HG03571 (cell line): ENCODE data around the gene RAX.
"Not testable (repeated sequence)": the region's sequence is repeated elsewhere in the genome, so short reads cannot be mapped to it uniquely, and the experiment has no call there.

Experiments
- ATAC-seq: cut with Tn5 transposase; IDR thresholded peaks from one replicate; pipeline ENCODE4 v1.9.1; 2021; ENCODE audit not compliant: unreplicated experiment

RAX gene

DNA sequence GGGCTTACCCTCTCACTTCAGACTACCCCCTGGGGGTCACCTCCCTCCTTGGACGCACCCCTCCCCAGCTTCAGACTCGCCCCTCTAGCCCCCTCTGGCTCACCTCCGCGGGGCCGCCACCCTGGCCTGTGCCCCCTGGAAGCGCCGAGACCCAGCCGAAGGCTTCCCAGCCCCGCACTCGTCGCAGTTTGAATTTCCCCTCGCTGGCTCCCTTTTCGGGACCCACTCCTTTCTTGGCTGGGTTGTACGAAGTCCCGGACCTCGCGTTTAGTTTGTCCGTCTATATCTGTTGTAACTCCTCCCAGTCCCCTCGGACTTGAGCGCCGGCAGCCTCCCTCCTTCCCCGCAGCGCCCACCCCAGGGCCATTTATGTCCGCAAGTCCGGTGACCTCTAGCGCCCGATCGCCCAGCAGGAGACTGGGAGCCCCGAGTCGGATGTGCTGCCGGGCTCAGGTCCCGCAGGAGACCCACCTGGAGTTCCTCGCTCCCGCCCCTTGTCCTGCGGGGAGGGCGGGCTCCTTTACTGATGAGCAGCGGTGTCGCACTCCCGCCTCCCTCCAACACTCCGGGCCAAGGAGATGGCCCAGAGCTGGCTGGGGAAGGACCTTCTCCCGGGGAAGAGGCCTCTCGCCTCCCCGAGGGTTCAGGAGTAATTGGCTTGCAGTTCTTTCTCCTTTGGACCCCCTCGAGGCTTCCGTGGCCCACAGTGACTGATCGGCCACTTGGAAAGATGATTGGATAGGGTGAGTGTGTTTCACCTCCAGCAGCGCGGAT, 692 bp upstream of the RAX start:
- no peak for ATAC-seq

DNA sequence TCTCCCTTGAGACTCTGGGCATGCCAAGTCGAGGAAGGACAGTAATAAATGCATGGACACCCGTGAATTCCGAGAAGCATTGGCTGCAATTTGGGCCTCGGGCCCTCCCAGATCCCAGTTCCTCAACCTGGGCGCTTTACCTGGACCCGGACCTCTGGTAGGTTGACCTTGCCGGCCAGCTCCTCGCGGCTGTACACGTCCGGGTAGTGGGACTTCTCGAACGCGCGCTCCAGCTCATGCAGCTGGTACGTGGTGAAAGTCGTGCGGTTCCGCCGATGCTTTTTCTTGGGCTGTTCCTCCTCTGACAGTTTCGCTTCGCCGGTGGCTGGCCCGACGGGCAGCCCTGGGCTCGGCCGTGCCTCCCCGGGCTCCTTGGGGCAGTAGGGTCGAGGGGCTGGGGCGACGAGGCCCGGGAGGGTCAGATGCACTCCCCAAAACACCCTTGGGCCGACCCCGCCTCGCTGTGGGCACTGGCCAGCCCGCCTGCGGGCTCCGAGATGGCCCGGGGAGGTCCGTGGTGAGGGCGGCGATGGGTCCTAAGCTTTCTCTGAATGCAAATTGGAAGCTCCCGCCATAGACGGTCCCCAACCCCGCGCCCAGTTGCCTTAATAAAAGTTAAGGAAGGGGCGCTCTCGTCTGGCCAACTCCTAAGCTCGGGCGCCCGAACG, 899 bp downstream of the RAX start:
- ATAC-seq, result no peak

DNA sequence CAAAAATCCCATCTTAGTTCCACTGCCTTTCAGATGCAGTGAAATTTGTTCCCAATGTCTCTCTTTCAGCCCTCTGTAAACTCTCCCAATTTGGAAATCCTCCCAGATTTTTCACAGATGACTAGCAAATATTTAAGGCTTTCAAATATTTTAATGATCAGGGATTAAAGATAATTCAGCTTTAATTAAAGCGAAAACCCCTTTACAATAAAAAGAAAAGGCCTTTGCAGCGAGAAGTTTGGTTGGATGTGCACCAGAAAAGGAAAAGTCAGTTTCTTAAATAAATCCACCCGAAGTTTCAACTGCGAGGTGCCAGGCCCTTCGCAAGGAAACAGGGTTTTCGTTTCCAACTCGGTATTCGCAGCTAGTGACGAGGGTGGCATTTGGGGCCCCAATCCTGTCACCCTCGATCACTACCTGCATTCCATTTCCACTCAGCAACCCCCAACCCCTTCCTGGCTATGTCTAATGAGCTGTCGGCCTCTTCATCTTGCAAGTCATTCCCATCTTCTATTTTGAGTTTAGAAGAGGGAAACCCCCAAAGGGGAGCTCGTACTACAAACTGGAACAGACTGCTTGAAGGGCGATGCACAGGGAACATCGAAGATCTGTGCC, 1.5 kb downstream of the RAX start:
- ATAC-seq, result no peak

DNA sequence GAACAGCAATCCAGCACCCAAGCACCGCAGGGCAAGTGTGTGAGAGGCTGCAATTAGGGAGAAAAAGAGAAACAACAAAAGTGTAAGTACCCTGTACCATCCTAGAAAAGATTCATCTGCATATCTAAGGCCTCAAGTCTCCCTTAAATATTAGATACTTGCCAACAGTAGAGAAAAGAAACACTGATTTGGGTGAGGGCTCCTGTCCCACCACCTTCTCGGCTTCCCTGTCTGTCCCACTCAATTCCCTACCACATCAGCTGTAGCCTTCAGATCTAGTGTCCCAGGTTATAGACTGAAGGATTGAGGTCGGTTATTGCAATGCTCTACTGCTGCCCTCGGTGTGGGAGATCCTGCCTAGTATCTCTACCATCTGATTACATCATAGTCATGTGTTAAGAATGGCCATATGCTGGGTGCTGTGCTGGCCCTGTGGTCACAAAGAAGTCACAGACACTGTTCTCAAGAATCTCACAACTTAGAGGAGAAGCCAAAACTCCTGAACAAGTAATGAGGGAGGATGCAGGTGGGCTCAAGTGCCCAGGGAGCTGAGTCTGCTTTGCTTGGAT, 2.5 kb downstream of the RAX start:
- no peak for ATAC-seq

DNA sequence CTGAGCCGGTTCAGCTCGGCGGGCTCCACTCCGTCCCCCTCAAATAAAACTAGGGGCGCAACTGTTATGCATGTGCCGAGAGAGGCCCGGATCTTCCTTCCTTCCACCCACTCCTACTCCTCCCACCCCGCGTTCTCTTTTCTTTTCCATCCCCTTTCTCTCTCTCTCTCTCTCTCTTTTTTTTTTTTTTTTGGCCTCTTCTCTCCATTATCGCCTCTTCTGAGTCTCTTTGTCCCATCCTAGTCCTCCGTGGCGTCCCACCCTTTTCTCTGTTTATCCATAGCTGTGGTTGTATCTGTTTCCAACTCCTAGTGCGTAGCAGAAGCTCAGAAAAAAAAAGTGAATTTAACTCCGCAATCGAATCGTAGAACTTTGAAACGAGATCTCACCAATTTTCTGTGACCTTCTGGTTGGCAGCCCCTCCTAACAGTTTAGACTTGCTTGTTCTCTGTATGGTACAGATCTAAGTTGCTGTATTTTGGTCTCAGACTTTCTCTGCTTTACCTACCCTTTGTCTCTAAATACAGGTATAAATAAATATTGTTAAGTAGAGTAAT, 3.6 kb downstream of the RAX start:
- ATAC-seq, result no peak

DNA sequence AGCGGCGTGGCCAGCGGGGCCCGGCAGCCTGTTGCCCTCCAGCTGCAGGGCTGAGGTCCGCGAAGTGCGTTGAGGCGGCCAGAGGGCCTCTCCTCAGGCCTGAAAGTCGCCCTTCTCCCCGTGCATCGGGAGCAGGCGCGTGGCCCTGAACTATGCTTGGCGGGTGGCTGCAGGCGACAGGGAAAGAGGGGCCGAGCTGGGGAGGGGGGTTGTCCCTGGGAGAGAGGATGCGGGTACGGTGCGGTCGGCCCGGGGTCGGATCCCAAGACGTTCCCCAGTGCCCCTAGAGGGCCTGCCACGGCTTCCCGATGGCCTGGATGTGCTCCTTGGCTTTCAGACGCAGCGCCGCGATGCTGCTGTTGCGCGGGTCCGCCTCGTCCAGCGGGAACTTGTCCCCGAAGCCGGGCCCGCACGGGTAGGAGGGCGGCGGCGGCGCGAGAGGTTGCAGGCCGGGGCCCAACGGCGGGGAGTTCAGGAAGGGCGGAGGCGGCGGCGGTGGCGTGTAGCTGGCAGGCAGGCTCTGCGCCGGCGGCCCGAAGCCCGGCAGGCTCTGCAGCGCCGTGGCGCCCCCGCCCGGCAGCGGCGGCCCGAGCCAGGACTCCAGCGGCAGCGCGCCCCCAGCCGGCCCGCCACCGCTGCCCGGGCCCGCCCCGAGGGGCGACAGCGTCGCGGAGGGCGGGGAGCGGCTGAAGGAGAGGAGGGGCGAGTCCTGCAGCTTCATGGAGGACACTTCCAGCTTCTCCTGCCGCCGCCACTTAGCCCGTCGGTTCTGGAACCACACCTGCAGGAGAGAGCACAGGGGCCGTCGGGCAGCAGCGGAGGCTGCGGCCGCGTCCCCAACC, 4.3 kb downstream of the RAX start:
- no peak for ATAC-seq

DNA sequence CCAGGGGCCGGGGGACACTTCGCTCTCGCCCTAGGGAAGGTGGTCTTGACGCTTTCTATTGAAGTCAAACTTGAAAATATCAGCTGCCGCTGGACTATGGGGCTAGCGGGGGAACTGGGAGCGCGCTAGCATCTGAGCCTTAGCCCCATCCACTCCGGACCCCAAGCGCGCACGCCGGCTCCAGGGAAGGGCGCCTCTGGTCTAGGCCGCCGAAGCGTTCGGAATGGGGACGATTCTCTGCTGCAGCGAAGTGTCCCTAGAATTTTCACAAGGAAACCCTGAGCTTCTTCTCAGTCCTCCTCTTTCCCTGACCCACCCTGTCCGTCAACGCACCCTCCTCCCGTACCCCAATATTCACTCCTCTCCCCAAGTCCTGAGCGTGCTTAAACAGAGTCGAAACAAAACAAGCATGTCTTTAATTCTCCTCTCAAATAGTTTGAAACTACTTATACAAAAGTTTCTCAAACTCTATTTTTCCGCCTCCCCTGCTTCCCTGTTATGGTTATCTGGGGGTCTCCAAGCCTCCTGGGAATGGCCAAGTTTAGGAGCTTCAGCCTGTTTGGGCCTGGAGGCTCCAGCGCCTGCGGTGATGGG, 5.0 kb downstream of the RAX start:
- ATAC-seq, result no peak

DNA sequence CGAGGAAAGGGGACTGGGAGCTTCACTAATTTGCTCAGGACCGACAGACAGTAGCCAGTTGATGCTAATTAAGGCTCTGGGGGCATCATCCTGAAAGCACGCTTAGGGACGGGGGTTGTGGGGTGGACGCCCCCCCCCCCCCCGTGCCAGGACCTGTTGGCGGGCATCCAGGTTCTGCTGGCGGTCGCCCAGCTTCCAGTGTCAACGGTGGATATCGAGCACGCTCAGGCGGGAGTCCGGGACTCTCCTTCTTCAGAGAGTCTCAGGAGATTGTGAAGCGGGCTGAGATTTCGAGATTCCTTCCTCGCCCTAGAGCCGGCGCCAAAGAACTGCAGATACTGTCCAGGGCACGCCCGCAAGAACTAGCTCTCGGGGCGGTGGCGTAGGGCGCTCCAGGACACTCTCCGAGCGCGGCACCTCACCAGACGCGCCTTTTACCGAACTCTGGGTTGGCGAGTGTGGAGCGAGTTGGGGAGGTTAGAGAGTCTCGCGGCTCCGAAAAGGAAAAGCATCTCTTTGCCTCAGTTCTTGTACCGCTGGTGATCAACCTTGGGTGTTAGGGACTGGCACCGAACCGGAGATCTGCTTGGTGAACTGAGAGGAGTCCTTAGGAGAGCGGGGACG, 5.6 kb downstream of the RAX start:
- ATAC-seq, result no peak

DNA sequence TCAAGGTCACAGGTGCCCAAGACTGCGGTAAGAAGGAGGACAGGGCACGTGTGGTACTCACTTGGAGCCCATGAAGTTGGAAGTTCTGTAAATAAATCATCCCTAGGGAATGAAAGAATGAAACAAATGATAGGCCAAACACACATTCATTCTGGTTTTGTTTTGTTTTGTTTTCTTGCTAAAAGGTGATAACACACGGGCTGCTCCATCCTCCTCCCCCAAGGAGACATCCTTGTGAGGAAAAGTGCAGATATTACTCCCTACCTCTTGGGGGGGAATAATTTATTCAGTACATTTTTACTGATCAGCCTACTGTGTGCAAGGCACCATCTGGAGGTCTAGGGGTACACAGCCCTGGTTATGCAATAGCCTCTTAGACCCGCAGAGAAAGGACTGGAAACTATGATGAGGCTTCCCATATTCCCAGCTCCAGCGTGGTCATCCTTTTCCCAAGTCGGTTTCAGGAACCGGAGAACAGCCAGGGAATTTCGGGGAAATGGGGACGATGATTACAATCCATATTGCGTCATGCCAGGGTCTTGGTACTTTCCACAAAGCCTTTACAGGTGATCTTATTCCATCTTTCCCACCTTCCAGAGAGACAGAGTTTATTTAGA, 6.3 kb downstream of the RAX start:
- no peak for ATAC-seq

DNA sequence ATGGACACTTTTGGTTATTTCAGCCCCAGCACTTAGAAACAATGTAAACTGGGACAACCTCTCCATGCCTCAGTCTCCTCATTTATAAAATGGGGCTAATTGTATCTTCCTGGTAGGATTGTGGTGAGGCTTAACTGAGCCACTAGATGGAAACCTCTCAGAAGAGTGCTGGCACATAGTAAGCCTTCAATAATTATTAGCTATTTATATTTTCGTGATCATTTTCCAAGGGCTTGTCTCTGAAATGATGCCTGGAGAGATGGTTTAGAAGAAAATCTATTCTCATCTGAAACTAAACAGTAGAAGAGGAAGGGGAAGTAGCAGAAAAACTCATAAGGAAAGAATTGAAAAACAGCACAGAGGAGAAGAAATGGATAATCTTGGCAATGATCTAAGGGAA, 6.8 kb downstream of the RAX start:
- no peak for ATAC-seq

DNA sequence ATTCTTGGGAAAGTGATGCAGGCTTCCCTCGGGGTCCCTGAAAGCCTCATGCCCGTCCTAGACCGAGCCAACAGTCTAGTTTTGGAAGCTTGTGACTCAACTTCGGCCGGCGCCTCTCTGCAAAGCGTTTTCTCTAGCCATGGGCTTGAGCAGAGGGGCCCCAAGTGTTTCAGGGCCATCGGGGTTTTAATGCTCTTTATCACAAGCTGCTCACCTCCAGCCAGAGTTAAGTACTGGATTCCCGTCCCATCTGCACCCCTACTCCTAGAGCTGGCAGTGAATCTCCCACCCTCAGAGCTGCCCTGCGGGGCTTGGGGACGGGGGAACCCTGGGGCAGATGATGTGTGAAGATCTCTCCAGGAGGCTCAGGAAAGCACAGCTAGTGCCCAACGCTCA, 7.3 kb downstream of the RAX start:
- no peak for ATAC-seq

DNA sequence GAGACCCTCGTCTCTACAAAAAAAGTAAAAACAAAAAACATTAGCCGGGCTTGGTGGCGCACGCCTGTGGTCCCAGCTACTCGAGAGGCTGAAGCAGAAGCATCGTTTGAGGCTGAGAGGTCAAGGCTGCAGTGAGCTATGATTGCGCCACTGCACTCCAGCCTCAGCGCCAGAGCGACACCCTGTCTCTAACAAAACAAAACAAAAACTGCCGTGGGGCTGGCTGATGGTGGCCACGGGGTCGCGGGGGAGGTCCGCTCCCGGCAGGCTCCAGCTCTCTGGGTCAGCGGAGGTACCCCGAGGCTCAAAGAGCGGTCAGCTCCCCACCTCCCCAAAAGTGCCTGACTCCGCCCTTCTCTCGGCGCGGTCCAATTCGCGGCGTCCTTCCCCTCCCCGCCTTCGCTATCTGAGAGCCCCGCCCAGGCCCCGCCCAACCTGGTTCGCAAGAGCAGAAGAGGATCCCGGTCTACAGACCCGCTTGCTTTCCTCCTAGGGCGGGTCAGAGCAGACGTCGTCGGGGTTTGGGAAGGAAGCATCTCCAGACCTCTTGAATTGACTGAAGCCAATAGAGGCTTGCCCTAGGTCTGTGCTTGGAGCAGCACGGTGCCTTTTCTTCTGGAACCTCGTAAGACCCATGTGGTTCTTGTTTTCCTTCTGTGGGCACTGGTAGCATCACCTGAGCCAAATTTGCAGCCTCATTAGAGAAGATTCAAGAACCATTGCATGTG, 7.8 kb downstream of the RAX start:
- ATAC-seq, result no peak

DNA sequence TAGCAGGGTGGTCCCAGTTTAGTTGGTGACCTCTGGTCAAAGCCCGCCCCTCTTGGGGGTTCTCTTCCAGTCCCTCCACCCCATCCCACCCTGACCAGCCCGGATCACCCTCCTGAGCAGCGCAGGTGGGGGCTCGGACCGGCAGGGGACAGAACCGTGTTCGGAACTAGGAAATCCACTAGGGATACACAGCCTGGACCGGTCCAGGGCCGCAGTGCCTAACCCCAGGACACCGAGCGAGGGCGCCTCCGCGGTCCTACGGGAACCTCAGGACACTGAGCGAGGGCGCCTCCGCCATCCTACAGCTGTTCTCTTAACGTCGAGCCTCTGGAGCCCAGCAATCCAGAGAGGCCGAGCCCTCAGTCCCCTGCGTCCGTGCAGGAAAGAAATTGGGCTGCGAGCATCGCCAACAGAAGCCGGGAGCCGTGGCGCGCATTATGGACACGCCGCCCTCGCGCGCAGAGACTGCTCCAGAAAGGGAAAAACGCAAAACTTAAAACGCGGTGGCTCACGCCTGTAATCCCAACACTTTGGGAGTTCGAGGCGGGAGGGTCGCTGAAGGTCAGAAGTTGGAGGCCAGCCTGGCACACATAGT, 8.5 kb downstream of the RAX start:
- no peak for ATAC-seq

DNA sequence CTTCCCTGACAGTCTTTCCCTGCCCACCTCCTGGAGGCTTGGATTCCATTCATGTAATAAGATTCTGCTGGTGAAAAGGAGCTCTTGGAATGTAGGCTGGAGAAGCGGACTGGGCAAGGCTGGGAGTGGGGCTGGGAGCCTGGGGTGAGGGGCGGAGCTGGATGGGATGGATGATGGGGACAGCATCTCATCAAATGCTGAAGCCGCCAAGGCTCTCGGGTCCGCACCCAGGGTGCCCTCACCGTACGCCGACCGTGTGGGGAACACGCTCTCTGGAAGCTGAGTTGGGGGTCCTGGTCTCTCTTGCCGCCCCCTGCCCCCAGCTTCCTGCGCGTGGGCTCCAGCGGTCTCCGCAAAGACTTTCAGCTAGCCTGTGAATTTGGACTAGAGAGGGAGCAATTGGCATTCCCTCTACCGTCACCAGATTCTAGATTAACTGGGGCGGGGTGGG, 9.1 kb downstream of the RAX start:
- no peak for ATAC-seq

DNA sequence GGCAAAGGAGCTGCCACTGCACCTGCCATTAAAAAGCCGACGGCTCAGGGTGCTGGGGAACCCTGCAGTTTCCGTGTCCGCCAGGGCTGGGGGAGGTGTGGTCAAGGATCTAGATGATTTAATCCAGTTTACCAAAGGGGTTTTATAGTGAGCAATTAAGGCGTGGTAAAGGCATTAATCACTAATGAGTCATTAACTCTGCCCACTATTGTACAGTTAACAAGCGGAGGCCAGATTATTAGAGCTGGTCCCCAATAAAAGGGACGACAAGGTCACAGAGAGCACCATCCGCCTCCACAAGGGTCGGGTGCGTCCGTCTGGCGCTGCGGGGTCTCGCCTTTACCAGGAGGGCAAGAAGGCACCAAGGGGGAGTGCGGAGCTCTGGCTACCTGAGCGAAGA, 9.6 kb downstream of the RAX start:
- ATAC-seq, result no peak

DNA sequence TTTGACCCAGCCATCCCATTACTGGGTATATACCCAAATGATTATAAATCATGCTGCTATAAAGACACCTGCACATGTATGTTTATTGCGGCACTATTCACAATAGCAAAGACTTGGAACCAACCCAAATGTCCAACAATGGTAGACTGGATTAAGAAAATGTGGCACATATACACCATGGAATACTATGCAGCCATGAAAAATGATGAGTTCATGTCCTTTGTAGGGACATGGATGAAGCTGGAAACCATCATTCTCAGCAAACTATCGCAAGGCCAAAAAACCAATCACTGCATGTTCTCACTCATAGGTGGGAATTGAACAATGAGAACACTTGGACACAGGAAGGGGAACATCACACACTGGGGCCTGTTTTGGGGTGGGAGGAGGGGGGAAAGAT, 11.0 kb downstream of the RAX start:
- not testable (repeated sequence) for ATAC-seq

DNA sequence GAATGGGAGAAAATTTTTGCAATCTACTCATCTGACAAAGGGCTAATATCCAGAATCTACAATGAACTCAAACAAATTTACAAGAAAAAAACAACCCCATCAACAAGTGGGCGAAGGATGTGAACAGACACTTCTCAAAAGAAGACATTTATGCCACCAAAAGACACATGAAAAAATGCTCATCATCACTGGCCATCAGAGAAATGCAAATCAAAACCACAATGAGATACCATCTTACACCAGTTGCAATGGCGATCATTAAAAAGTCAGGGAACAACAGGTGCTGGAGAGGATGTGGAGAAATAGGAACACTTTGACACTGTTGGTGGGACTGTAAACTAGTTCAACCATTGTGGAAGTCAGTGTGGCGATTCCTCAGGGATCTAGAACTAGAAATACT, 11.4 kb downstream of the RAX start:
- not testable (repeated sequence) for ATAC-seq

DNA sequence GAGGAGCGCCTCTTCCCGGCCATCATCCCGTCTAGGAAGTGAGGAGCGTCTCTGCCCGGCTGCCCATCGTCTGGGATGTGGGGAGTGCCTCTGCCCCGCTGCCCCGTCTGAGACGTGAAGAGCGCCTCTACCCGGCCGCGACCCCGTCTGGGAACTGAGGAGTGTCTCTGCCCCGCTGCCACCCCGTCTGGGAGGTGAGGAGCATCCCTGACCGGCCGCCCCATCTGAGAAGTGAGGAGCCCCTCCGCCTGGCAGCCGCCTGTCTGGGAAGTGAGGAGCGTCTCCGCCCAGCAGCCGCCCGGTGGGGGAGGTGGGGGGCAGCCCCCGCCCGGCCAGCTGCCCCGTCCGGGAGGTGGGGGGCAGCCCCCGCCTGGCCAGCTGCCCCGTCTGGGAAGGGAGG, 17.8 kb downstream of the RAX start:
- ATAC-seq, result not testable (repeated sequence)
